Cardiac septum (tissue), 1 donor: ENCODE results near the gene FSCN2. TPM values are rescaled to one million over a fixed set of nuclear protein-coding genes. Genes with fewer than 3 reads are reported as not detected.

ENCODE experiments used
- DNase-seq: peaks from one replicate; pipeline ENCODE4 v3.0.0-alpha.2; 2020; ENCODE audit warnings: low spot score
- intact Hi-C: fragments of 100-400 bp; cut with DNase I; formaldehyde crosslinking; loops from one replicate; pipeline ENCODE4 v1.14.0; 2022
- total RNA-seq: library from RNA; stranded (reverse); fragmentation: NEBNext Ultra II Directional; extraction: Animal tissue kit (Norgen Biotek cat#: 25700); gene quantifications from one replicate; pipeline ENCODE4 v1.2.1, GENCODE V29; 2021
- donor health status: DM: no; HTN: no; CAD: no.

Gene FSCN2
- total RNA-seq, 1 donor from 2014 or later = 1.1 TPM

DNA sequence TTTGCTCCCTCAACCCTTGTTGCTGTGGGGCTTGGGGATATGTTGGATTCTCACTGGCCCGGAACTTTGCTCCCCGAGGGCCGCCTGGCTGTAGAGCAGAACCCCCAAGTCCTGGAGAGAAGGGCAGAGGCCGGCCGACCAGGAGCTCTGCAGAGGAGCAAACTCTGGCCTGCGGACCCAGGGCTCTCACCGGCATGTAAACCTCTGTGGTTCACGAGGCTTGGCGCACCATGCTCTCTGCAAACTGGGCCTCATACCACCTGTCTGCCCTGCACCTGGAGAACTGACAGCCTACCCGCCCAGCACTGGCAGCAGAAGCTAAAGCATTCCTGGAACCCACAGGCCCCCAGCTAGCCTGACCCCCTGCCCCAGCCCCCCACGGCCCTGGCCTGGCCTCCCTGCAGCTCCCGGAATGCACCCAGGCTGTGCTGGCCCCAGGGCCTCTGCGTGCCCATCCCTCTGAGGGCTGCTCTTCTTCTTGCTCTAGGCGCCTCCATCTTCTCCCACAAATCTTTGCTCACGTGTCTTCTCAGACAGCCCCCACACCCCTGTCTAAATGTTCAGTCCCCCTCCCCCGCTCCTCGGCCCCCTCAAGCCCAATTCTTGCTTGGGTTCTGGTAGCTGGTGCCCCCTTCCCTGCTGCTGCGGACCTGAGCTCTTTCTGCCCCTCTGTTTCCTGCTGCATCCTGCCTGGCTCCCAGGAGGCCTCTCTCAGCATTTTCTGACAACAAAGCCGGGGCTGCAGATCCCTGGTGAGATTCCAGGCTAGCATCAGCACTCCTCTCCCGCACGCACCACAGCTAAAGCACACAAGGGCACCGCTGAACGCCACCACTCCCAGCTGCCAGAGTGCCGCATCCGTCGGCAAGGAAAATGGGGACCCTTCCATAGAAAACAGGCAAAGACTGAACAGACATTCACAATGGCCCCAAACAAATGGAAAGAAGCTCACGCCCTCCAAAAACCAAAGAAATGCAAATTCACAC, 38.9 kb upstream of the FSCN2 start:
- no peak for DNase-seq

DNA sequence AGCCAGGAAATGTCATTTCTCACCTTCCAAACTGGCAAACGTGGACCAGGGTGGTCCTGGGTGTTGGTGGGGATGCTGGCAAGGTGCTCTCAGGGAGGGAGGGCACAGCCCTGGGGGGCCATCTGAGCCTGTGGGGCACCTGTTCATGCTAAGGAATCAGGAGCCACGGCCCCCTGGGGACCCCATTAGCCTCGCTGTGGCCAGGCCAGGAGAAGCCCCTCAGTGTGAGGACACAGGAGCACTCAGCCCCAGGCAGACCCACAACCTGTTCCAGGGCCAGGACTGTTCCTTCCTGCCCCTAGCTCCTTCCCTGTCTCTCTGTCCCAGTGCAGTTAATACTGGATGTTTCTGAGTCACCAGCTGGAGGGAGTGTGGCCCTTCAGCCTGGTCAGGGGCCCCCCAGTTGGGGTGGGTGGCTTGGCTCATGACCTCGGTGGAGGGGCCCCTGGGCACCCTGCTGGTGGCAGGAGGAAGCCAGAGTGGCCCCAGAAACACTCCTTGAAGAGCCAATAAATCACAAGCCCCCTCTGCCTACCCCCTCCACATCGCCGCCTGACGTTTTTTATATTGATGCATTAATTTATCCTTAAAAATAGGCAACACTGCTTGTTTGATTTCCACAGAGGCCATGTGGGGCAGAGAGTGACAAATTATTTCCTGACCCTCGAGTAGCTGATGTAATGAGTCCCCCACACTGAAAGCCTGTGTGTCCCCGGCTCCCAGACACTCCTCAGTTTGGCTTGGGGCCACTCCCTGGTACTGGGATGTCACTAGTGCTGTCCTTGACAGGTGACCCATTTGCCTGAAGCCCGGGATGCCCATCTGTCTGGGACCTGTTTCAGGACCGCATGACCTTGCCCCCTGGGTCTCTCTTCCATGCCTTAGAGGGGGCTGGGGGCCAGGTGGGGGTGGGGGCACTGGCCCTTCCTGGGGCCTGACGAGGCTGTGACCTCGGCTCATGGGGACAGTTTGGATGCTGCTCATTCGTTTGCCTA, 37.9 kb upstream of the FSCN2 start:
- intact Hi-C loops = no loop called here
- no peak for DNase-seq

More for the DNA sequence above, 38.9 kb upstream of the FSCN2 start:
- intact Hi-C loops = no loop called here

DNA sequence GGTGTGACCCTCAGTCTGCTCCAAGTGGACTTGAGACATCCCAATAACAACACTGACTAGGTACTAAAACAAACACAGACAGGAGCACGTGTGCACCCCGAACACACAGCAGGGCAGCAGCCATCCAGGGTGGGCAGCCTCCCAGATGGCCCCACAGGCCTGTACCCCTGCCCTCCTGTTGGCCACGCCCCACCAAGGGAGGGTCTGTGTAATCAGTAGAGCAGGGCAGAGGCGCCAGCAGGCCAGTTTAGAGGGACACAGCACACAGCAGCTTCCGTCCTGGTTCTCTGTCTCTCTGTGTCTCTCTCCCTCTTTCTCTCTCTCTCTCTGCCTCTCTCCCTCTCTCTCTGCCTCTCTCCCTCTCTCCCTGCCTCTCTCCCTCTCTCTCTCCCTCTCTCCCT, 37.0 kb upstream of the FSCN2 start:
- no peak for DNase-seq
- intact Hi-C loops = no loop called here

DNA sequence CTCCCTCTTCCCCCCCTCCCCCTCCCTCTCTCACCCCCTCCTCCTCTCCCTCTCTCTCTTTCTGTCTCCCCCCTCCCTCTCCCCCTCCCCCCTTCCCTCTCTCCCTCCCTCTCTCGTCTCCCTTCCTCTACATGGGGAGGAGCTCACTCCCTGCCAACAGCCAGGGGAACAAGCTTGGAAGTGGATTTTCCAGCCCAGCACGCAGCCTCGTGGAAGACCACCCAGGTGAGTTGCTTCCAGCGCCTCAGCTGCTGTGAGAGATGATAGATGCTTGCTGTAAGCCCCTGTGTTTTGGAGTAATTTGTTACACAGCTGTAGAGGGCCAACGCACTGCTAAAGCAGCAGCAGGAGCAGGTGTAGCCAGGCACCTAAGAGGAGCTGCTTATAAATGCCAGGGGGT, 36.4 kb upstream of the FSCN2 start:
- intact Hi-C loops = no loop called here
- no peak for DNase-seq

DNA sequence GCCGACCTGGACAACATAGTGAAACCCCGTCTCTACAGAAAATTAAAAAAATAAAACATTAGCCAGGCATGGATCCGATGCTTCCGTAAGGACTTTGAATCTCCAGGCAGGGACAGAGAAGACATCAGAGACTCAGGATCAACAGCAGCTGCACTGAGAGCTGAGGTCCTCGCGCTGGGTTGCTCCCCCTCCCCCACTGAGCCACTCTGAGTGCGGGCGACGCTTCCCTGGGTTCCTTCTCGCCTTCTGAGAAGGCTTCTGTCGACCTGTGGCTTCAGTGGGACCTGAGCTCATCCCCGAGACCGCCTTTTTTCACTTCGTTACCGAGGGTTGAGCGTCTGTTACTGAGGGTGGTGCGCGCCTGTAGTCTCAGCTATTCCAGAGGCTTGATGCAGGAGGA, 36.0 kb upstream of the FSCN2 start:
- intact Hi-C loops = no loop called here
- no peak for DNase-seq

DNA sequence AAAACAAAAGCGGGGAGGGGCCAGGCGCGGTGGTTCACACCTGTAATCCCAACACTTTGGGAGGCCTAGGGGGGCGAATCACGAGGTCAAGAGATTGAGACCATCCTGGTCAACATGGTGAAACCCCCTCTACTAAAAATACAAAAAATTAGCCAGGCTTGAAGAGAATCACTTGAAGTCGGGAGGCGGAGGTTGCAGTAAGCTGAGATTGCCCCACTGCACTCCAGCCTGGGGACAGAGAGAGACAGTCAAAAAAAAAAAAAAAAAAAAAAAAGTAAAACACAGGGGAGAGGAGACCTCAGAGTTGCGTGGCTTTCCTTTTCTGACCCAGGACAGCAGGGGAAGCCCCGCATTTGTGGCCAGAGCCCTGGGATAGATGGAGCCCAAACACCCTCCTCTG, 35.5 kb upstream of the FSCN2 start:
- intact Hi-C loops = no loop called here
- no peak for DNase-seq

DNA sequence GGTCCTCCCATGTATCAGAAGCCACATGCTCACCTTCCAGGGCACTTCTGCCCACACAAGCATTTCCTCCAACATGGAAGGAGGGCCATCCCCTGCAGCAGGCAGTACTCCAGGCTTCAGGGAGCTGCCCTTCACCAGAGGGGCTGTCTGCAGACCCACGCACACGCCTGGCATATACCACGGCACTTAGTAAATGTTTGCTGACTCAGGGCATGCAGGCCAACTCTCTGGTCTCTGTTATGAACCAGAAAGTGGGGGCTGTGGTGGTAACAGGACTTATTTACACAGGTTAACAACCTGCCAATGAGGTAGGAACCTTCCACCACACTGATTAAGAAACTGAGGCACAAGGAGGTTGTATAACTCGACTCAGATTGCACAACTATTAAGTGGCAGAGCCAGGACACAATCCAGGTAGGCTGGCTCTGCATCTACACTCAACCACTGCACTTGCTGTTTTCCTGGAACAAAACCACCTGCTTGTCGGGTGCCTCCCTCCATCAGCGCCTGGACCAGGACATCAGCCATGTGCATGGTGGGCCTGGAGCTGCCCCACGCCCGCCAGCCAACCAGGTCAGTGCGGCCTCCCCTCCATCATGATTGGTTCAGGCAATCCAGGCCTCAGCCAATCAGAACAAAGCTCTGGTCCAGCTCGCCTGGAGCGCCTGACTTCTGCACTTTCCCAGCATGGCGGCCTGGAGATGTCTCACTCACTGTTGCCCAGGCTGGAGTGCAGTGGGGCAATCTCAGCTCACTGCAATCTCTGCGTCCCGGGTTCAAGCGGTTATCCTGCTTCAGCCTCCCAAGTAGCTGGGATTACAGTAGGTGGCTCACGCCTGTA, 34.8 kb upstream of the FSCN2 start:
- intact Hi-C loops = no loop called here
- DNase-seq = no peak

DNA sequence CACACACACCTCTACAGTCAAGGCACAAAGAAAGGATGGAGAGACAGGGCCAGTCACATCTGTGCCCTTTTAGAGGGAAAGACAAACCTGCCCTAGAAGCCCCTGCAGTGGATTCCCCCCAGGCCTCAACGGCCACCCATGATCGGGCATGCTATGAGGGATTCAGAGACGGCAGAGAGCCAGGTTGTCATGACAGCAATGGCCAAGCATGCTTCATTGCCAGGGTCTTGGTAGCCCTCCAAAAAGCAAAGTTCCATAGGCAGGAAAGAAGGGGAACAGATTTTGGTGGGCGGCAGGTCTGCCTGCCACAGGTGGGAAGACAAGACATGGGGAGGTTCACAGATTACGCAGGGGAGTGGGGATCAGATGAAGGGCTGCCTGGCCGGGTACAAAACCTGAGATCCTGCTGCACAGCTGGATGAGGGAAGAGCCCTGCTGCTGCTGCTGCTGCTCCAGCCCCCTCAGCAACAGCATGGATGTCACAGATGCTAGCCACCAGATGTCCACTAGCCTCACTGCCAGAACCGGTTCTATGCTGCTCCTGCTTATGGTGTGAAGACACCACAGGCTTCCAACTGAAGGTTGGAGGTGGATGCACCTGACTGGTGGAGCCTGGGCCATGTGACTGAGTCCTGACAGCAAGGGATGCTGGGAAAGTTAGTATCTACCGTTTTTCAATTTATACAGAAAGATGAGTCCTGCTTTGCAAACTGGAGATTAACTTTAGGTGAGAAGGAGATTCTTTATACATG, 33.4 kb upstream of the FSCN2 start:
- no peak for DNase-seq
- intact Hi-C loops = no loop called here

DNA sequence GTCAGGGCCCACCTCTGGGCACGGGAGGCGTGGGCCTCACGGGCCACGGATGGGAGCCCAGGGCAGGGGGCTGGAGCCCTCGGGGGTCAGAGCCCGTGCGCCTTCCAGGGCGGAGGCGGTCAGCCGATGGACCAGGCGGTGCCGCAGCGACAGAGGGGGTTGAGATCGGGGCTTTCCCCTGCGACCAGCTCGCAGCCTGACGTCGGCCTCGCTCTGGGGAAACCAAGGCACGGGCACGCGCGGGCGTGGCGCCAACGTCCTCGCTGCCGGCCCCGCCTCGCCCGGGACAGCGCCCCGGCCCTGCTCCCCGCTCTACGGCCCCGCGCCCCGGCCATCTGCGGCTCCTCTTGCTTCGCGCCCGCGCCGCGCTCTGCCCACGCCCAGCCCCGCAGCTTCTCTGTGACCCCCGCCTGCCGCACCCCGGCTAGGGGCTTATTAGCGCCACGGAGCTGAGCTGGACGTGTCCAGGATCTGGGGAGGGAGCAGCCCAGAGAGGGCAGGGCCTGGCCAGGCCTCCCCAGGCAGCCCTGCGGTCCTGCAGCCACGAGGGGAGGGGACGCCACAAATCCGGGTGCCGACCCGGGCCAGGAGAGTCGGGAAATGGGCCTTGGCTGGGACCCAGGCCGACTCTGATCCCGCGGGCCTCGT, 29.1 kb upstream of the FSCN2 start:
- intact Hi-C loops = no loop called here
- no peak for DNase-seq

DNA sequence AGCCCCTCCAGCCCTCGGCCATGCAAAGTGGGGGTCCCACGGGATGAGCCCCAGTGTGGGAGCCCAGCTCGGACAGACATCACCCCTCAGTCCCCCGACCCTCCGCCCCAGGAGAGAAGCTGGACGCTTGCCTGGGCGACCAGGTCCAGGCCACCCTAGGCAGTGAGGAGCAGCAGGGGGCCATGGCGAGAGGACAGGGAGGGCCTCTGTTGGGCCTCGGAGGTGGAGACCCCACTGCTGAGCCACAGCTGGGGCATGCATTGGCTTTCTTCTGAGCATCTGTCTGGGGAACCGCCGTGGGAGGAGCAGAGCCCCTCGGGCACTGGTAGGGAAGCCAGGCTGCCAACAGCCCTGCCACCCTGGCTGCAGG, 28.6 kb upstream of the FSCN2 start:
- no peak for DNase-seq
- intact Hi-C loops = no loop called here

DNA sequence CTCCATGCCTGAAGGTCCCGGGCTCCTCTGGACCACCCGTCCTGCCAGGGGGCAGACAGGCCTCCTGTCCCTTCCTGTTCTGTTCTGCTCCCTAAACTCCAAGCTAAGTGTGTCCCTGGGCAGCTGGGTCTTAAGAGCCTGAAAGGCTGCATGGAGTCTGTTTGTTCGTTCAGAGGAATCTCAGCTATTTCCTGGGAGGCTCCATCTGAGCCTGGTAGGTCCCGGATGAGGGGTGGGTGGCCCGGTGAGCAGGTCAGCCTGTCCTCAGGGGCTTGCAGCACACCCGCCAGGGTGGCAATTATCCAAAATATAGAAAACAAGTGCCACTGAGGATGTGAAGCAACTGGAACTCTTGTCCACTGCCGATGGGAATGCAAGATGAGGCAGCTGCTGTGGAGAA, 28.1 kb upstream of the FSCN2 start:
- intact Hi-C loops = no loop called here
- no peak for DNase-seq

DNA sequence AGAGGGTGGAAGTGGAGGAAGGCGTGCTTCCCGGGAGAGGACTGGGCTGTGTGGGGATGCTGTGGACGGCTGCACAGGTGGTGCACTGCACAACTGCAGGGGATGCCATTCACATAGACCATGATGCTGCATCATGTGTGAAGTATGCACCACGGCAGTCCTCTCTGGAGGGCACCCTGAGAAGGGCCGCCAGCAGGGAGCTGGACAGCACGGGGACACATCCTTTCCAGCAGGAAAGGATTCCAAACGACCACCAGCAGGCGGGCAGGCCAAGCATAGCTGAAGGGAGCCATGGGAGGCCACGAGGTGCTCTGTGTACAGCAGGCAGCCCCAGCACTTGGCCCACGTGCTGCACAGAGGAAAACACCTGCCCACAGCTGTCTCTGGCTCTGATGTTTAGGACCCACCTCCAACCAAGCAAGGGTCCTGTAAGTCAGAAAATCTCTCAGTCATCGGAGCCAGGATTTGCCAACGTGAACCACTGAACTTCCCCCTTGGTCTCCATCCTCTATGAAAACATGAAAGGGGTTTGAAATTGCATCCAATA, 25.6 kb upstream of the FSCN2 start:
- intact Hi-C loops = no loop called here
- DNase-seq = no peak

DNA sequence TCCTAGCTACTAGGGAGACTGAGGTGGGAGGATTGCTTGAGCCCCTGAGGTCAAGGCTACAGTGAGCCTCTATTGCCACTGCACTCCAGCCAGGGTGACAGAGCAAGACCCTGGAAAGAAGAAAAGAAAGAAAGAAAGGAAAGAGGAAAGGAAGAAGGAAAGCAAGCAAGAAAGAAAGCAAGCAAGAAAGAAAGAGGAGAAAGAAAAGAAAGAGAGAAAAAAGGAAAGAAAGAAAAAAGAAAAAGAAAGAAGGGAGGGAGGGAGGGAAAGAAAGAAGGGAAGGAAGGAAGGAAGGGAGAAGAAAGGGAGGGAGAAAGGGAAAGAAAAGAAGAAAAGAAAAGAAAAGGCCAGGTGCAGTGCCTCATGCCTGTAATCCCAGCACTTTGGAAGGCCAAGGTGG, 24.6 kb upstream of the FSCN2 start:
- intact Hi-C loops = no loop called here

DNA sequence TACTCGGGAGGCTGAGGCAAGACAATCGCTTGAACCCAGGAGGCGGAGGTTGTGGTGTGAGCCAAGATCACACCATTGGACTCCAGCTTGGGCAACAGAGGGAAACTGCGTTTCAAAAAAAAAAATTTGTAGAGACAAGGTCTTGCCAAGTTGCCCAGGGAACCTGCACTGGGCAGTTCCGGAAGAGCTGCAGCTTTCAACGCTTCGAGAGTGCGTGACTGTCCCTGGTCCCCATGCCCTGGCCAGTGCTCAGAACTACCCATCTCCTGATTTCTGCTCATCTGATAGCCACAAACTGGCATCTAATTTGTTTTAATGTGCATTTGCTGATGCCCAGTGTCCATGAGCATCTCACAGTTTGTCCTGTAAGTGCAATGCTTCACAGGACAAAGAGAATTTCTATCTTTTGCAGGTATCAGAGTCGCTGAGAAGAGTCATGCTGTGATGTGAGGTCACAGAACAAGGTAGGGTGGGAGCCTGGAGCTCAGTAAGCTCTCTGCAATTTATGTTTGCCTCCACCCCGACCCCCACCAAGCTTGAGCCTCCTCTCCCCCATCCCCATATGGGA, 19.5 kb upstream of the FSCN2 start:
- intact Hi-C loops = no loop called here
- no peak for DNase-seq

More for the DNA sequence above, 24.6 kb upstream of the FSCN2 start:
- DNase-seq = no peak

DNA sequence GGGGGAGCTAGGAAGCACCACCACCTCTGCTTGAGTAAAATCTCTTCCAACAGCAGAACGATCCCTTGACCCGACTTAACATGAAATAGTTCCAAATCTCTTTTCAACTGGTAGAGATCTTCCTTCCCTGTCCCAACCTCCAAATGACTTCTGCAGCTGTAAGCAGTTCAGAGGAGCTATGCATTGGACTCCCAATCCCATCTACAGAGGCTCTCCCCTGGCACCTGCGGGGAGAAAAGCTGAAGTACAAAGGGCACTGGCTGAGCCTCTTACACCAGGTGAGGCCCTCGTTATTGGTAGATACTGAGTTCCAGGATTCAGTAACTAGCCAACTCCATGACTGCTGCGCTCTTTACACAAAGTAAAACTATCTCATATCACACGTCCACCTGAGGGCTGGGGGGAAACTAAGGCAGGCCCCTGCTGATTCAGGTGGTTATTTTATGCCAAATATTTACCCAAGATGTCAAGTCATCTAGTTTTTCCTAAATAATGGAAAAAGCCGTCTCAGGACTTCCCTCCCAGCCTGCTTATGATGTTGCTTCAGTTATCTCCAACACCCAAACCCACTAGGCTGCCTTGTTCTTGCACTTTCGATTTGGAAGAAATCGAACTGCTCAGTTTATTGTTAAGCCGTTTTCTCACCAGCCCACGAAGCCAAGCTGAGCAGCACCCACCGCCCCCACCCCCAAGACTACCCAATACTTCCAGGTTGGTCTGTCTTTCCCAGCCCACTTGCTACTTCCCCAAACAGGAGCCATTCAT, 18.8 kb upstream of the FSCN2 start:
- DNase-seq = no peak
- intact Hi-C loops = no loop called here

DNA sequence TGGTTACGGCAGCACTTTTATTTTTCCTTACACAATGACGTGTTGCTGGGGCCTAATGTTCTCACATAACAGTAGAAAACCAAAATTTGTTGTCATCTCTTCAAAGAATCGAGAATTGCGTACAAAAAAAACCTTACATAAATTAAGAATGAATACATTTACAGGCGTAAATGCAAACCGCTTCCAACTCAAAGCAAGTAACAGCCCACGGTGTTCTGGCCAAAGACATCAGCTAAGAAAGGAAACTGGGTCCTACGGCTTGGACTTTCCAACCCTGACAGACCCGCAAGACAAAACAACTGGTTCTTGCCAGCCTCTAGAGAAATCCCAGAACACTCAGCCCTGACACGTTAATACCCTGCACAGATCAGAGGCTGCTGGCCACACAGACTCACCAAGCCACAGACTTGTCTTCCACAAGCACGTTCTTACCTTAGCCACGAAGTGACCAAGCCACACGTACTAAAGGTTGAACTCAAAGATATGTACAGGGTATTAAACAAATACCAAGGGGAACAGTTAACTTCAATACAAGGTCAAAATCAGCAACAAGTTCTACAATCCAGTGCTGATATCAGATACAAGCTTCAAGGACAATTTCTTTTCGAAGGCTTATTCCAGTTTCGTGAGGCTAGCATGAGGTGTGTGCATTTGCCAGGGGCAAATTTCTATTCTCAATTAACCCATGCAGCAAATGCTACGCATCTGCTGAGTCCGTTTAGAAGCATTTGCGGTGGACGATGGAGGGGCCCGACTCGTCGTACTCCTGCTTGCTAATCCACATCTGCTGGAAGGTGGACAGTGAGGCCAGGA, 18.0 kb upstream of the FSCN2 start:
- intact Hi-C loops = no loop called here
- no peak for DNase-seq
